Natural killer cell (primary cell): ENCODE data around the gene GAS2. TPM values are rescaled to one million over a fixed set of nuclear protein-coding genes. Genes with fewer than 3 reads are reported as not detected.

Experiments
- ATAC-seq, 3 donors: fragments of 150-1000 bp in 2 of 3; fragments of 200-7000 bp in 1 of 3; cut with Tn5 transposase; 1 replicate in 1 of 3; 2 replicates in 2 of 3; pipeline ENCODE4 v1.10.0; 2021; ENCODE audit warnings: mild to moderate bottlenecking in 2 of 3, moderate library complexity in 2 of 3
- DNase-seq, 2 donors: peaks; one replicate each; pipeline versions ENCODE4 v3.0.0 to v3.0.0-alpha.2; 2013 to 2021; ENCODE audit warnings: mixed read lengths in 1 of 2
- H3K27ac ChIP-seq: one replicate; pipeline ENCODE4 v1.5.1; 2013; ENCODE audit warnings: mild to moderate bottlenecking, low read length
- H3K27me3 ChIP-seq: one replicate; pipeline ENCODE4 v1.6.1; 2013; ENCODE audit warnings: low read length; ENCODE audit not compliant: control insufficient read depth, insufficient read depth
- H3K36me3 ChIP-seq: one replicate; pipeline ENCODE4 v1.6.1; 2013; ENCODE audit warnings: low read length; ENCODE audit not compliant: control insufficient read depth, insufficient read depth
- H3K4me1 ChIP-seq: one replicate; pipeline ENCODE4 v1.6.1; 2013; ENCODE audit warnings: low read length; ENCODE audit not compliant: control insufficient read depth, insufficient read depth
- H3K4me3 ChIP-seq: one replicate; pipeline ENCODE4 v1.5.1; 2013; ENCODE audit warnings: low read length
- H3K9me3 ChIP-seq: one replicate; pipeline ENCODE4 v1.6.1; 2013; ENCODE audit warnings: low read length; ENCODE audit not compliant: control insufficient read depth, insufficient read depth
- H3K27ac Mint-ChIP-seq, 2 donors: one replicate each; pipeline ENCODE4 v1.8.0; 2022; ENCODE audit warnings: mild to moderate bottlenecking in 2 of 2, mixed read lengths in 2 of 2, moderate library complexity in 1 of 2
- H3K27me3 Mint-ChIP-seq, 2 donors: one replicate each; pipeline ENCODE4 v1.8.0; 2022; ENCODE audit warnings: low read depth in 2 of 2, mixed read lengths in 2 of 2
- H3K36me3 Mint-ChIP-seq: one replicate; pipeline ENCODE4 v1.8.0; 2022; ENCODE audit warnings: mixed read lengths
- H3K4me1 Mint-ChIP-seq, 2 donors: one replicate each; pipeline ENCODE4 v1.8.0; 2022; ENCODE audit warnings: mixed read lengths in 2 of 2
- H3K4me3 Mint-ChIP-seq: one replicate; pipeline ENCODE4 v1.8.0; 2022; ENCODE audit warnings: mild to moderate bottlenecking, moderate library complexity, mixed read lengths
- H3K9me3 Mint-ChIP-seq, 2 donors: one replicate each; pipeline ENCODE4 v1.8.0; 2022; ENCODE audit warnings: mixed read lengths in 2 of 2
- CTCF ChIP-seq: fragments of 200-600 bp; IDR thresholded peaks from one replicate; pipeline ENCODE4 v1.8.0; 2022; ENCODE audit warnings: antibody characterized with exemption
- WGBS: methylation state at CpG from one replicate; pipeline ENCODE4 v1.1.7; 2013; ENCODE audit warnings: missing lambda C conversion rate; ENCODE audit not compliant: insufficient coverage; 5-methylcytosine and 5-hydroxymethylcytosine counted together
- intact Hi-C: fragments of 100-400 bp; cut with micrococcal nuclease; formaldehyde crosslinking; loops from one replicate; pipeline ENCODE4 v1.14.2; 2022
- total RNA-seq, 4 donors: library from RNA; stranded (reverse); fragments of 120-200 nt in 1 of 4; gene quantifications; one replicate each; pipeline versions ENCODE4 v1.2.3 to v1.2.4, GENCODE V29; 2013 to 2022

Gene GAS2
- total RNA-seq, 3 donors from 2014 or later (not counting 1 experiment from before 2014, with no cell fraction given): 2.0 to 3.5 (median 2.5) TPM

DNA sequence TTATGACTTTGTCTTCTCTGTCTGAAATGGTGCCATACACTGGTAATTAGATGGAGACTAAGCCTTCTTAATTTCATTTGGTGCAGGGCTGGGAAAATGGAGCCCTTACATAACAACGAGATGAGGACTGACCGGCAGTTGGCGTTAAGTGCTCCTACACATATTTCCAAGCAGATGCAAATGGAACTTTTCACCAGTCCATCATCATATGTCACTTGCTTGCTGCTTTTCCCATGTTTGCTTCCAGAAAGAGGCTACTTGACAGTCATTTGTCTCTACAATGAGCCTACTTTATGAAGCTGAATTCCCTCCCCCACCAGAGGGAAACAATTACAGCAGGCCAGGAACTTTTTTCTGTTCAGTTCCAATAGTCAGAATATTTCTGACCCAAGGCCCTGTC, 130.6 kb downstream of the GAS2 start:
- intact Hi-C loops: no loop called here
- no peak overlapping the region for H3K27ac Mint-ChIP-seq
- 98% methylated on average over 3 of the region's 3 CpGs for WGBS

GRCh38 chr11:22798901-22799300, 132.5 kb downstream of the GAS2 start:
- peaks cover 5 to 27% of the 10 kb centered on the region in 2 donors for H3K27me3 Mint-ChIP-seq
- H3K9me3 ChIP-seq: no peaks in the 10 kb centered on the region
- H3K27ac ChIP-seq: no peak overlapping the region
- TF ChIP-seq CTCF: no peak
- no peaks in the 10 kb centered on the region for H3K4me1 Mint-ChIP-seq
- no peak for DNase-seq
- H3K27me3 ChIP-seq: peaks cover 5% of the 10 kb centered on the region
- ATAC-seq: no peak
- intact Hi-C loops: no loop called here
- WGBS: 88% methylated on average over 1 of the region's 1 CpG
- H3K4me3 Mint-ChIP-seq: no peak overlapping the region
- no peak overlapping the region for H3K27ac Mint-ChIP-seq
- H3K4me3 ChIP-seq: no peak overlapping the region
- no peaks in the 10 kb centered on the region for H3K9me3 Mint-ChIP-seq
- H3K36me3 ChIP-seq: no peaks in the 10 kb centered on the region
- no peaks in the 10 kb centered on the region for H3K4me1 ChIP-seq
- no peaks in the 10 kb centered on the region for H3K36me3 Mint-ChIP-seq

More for the DNA sequence above, 130.6 kb downstream of the GAS2 start:
- no peak for ATAC-seq
- H3K27ac ChIP-seq: no peak overlapping the region
- no peaks in the 10 kb centered on the region for H3K9me3 ChIP-seq
- no peaks in the 10 kb centered on the region for H3K4me1 Mint-ChIP-seq
- no peaks in the 10 kb centered on the region for H3K9me3 Mint-ChIP-seq
- TF ChIP-seq CTCF: no peak
- peaks cover 5 to 27% of the 10 kb centered on the region in 2 donors for H3K27me3 Mint-ChIP-seq
- H3K4me3 Mint-ChIP-seq: no peak overlapping the region
- no peaks in the 10 kb centered on the region for H3K36me3 ChIP-seq
- no peak for DNase-seq
- no peaks in the 10 kb centered on the region for H3K4me1 ChIP-seq
- no peak overlapping the region for H3K4me3 ChIP-seq
- no peaks in the 10 kb centered on the region for H3K36me3 Mint-ChIP-seq
- H3K27me3 ChIP-seq: peaks cover 5% of the 10 kb centered on the region

DNA sequence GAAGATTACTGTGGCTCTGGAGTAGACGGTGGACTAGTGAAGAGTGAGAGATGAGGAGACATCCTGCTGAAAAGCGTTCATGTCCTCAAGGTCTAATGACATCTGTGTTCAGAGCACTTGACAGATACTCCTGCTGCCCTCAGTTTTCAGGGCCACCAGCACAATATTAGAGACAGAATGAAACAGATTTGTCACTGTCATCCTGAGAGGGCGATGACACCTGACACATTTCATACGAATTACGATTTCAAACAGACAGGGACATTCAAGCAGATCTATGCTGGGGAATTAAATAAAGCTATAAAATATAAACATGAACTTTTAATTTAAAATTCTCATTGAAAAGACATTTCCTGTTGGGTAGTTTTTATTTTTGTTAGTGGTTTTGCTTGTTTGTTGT, 134.1 kb downstream of the GAS2 start:
- no peaks in the 10 kb centered on the region for H3K4me1 Mint-ChIP-seq
- TF ChIP-seq CTCF: no peak

GRCh38 chr11:22802861-22803260, 136.4 kb downstream of the GAS2 start:
- no peak for TF ChIP-seq CTCF
- Histone ChIP-seq H3K9me3 (no peaks in the 10 kb centered on the region), H3K27me3 (peaks cover 2% of the 10 kb centered on the region), H3K36me3 (no peaks in the 10 kb centered on the region), H3K4me3 (no peak overlapping the region), H3K27ac (no peak overlapping the region), H3K4me1 (no peaks in the 10 kb centered on the region)
- Mint-ChIP-seq H3K9me3 (no peaks in the 10 kb centered on the region), H3K4me1 (no peaks in the 10 kb centered on the region), H3K27ac (no peak overlapping the region), H3K36me3 (no peaks in the 10 kb centered on the region), H3K4me3 (no peak overlapping the region), H3K27me3 (peaks cover 2 to 18% of the 10 kb centered on the region in 2 donors)
- WGBS: 89% methylated on average over 4 of the region's 4 CpGs
- DNase-seq (no peak), ATAC-seq (no peak)
- intact Hi-C loops: no loop called here

More for the DNA sequence above, 134.1 kb downstream of the GAS2 start:
- Mint-ChIP-seq H3K4me3 (no peak overlapping the region), H3K27ac (no peak overlapping the region), H3K27me3 (peaks cover 4 to 18% of the 10 kb centered on the region in 2 donors), H3K36me3 (no peaks in the 10 kb centered on the region), H3K9me3 (no peaks in the 10 kb centered on the region)
- H3K4me3 ChIP-seq: no peak overlapping the region
- H3K4me1 ChIP-seq: no peaks in the 10 kb centered on the region
- WGBS: 93% methylated on average over 5 of the region's 5 CpGs
- DNase-seq: no peak
- H3K9me3 ChIP-seq: no peaks in the 10 kb centered on the region
- intact Hi-C loops: no loop called here
- H3K27me3 ChIP-seq: peaks cover 5% of the 10 kb centered on the region
- ATAC-seq: no peak
- no peak overlapping the region for H3K27ac ChIP-seq
- H3K36me3 ChIP-seq: no peaks in the 10 kb centered on the region
